ENCODE results near the gene SALL2.

The SALL2 gene

GRCh38 chr14:21476523-21476924 is 49.6 kb downstream of the SALL2 start:
- DNase-seq = peak in 1 of 2 donors; percentile 75

GRCh38 chr14:21475767-21476522 is 50.2 kb downstream of the SALL2 start:
- DNase-seq = no peak
